ENCODE measurements around the gene RNF146. TPM values are rescaled to one million over a fixed set of nuclear protein-coding genes. Genes with fewer than 3 reads are reported as not detected.

The RNF146 gene
- total RNA-seq, 3 donors from 2014 or later (not counting 1 experiment from before 2014, with no cell fraction given) = 23.0 to 34.8 (median 25.4) TPM

DNA sequence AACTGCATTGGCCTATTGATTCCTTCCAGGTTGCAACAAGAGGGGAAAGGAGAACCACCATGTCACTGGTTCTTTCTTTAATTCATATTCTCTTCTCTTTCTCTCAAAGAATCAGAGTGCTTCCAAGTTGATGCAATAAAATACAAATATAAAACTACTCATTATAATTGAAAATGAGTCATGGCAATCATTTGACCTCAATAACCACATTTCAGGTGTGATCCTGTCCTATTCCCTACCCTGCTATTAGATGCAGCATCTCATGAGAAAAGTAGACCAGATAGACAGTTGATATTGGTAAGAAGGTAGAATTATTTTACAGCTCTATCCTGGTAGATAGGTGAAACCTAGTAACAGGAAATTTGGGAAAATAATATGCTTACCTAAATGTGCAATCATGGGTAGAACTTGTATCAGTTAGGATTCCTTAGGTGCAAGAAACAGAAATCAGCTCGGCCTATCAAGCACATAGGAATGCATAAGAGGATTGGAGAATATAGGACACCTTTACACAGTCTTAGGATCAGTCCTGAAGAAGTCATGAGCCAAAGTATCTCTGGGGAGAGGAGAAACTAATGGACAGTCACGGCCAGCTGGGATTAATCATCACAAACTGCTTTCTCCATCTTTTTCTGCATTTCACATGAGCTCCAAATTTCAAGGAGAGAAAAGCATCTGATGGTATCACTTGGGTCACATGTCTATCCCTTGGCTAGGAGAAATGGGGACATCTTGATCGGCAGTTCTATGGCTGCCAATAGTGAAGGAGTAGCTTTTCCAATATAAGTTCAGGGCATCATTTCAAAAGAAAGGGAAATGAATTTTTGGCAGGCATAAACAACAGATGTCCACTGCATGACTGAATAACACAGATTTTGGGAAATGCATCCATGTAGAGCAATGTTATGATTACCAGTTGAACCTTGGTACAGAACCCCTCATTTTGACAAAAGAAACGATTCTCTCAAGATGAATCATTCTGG, 19.3 kb upstream of the RNF146 start:
- peaks cover 6 to 24% of the 10 kb centered on the region in 2 donors for H3K27me3 Mint-ChIP-seq (ENCODE audit: low read depth in 2 of 2)
- no peak overlapping the region for H3K4me3 Mint-ChIP-seq
- intact Hi-C loops (cut with micrococcal nuclease) = no loop called here
- 69% methylated on average over 4 of the region's 4 CpGs for WGBS (ENCODE audit: insufficient coverage)
- no peaks in the 10 kb centered on the region for H3K36me3 ChIP-seq (ENCODE audit: control insufficient read depth, insufficient read depth, low read length)
- H3K27ac Mint-ChIP-seq = no peak overlapping the region
- peaks cover 2% of the 10 kb centered on the region for H3K27me3 ChIP-seq (ENCODE audit: control insufficient read depth, insufficient read depth, low read length)
- no peak for DNase-seq
- no peaks in the 10 kb centered on the region for H3K36me3 Mint-ChIP-seq
- TF ChIP-seq, protein P1, sequence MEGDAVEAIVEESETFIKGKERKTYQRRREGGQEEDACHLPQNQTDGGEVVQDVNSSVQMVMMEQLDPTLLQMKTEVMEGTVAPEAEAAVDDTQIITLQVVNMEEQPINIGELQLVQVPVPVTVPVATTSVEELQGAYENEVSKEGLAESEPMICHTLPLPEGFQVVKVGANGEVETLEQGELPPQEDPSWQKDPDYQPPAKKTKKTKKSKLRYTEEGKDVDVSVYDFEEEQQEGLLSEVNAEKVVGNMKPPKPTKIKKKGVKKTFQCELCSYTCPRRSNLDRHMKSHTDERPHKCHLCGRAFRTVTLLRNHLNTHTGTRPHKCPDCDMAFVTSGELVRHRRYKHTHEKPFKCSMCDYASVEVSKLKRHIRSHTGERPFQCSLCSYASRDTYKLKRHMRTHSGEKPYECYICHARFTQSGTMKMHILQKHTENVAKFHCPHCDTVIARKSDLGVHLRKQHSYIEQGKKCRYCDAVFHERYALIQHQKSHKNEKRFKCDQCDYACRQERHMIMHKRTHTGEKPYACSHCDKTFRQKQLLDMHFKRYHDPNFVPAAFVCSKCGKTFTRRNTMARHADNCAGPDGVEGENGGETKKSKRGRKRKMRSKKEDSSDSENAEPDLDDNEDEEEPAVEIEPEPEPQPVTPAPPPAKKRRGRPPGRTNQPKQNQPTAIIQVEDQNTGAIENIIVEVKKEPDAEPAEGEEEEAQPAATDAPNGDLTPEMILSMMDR (IDR thresholded peaks at IDR 0.05) = no peak
- no peak overlapping the region for H3K27ac ChIP-seq (ENCODE audit: low read length)
- no peak for ATAC-seq
- H3K9me3 Mint-ChIP-seq = no peaks in the 10 kb centered on the region
- H3K4me1 Mint-ChIP-seq = no peaks in the 10 kb centered on the region
- H3K4me1 ChIP-seq (ENCODE audit: control insufficient read depth, insufficient read depth, low read length) = no peaks in the 10 kb centered on the region
- no peaks in the 10 kb centered on the region for H3K9me3 ChIP-seq (ENCODE audit: control insufficient read depth, insufficient read depth, low read length)
- no peak overlapping the region for H3K4me3 ChIP-seq (ENCODE audit: low read length)

DNA sequence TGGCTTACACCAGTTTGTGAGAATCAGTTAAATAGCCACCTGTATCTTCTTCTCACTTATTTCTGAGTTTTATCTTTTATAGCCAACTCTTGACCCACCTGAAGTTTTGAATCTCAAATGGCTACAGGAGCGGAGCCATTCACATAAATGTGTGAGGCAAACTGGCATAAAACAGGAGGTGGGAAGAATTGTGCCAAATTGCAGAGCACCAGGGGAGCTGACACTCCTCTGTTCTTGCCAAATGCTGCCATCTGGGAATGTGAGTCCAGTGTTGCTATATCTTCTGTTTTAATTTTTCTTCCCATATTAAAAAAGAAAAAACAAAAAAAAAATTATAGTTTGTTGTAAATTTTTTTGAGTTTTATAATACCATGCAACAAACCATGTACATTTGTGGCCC, 17.0 kb upstream of the RNF146 start:
- WGBS (ENCODE audit: insufficient coverage) = 87% methylated on average over 1 of the region's 1 CpG
- Histone ChIP-seq H3K27ac (ENCODE audit: low read length) (no peak overlapping the region), H3K4me3 (ENCODE audit: low read length) (no peak overlapping the region), H3K27me3 (ENCODE audit: control insufficient read depth, insufficient read depth, low read length) (no peaks in the 10 kb centered on the region), H3K4me1 (ENCODE audit: control insufficient read depth, insufficient read depth, low read length) (no peaks in the 10 kb centered on the region), H3K9me3 (ENCODE audit: control insufficient read depth, insufficient read depth, low read length) (no peaks in the 10 kb centered on the region), H3K36me3 (ENCODE audit: control insufficient read depth, insufficient read depth, low read length) (no peaks in the 10 kb centered on the region)
- ATAC-seq (no peak), DNase-seq (no peak)
- intact Hi-C loops (cut with micrococcal nuclease) = no loop called here
- Mint-ChIP-seq H3K9me3 (no peaks in the 10 kb centered on the region), H3K36me3 (no peaks in the 10 kb centered on the region), H3K4me1 (no peaks in the 10 kb centered on the region), H3K4me3 (no peak overlapping the region), H3K27ac (no peak overlapping the region), H3K27me3 (ENCODE audit: low read depth in 2 of 2) (peaks cover 3 to 32% of the 10 kb centered on the region in 2 donors)
- TF ChIP-seq, protein P1 (IDR thresholded peaks at IDR 0.05) = no peak

DNA sequence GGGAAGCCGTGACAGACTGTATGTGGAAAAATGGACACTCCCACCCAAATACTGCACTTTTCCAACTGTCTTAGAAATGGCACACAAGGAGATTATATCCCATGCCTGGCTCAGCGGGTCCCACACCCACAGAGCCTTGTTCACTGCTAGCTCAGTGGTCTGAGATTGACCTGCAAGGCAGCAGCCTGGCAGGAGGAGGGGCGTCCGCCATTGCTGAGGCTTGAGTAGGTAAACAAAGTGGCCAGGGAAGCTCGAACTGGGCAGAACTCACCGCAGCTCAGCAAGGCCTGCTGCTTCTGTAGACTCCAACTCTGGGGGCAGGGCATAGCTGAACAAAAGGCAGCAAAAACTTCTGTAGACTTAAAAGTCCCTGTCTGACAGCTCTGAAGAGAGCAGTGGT, 11.4 kb upstream of the RNF146 start:
- no peaks in the 10 kb centered on the region for H3K4me1 Mint-ChIP-seq
- TF ChIP-seq, protein P1 (IDR thresholded peaks at IDR 0.05) = no peak
- intact Hi-C loops (cut with micrococcal nuclease) = no loop called here
- no peak for ATAC-seq
- no peak for DNase-seq
- no peaks in the 10 kb centered on the region for H3K4me1 ChIP-seq (ENCODE audit: control insufficient read depth, insufficient read depth, low read length)
- no peak overlapping the region for H3K27ac ChIP-seq (ENCODE audit: low read length)
- H3K4me3 ChIP-seq (ENCODE audit: low read length) = no peak overlapping the region
- H3K9me3 ChIP-seq (ENCODE audit: control insufficient read depth, insufficient read depth, low read length) = no peaks in the 10 kb centered on the region
- no peaks in the 10 kb centered on the region for H3K36me3 Mint-ChIP-seq
- no peaks in the 10 kb centered on the region for H3K27me3 ChIP-seq (ENCODE audit: control insufficient read depth, insufficient read depth, low read length)
- 92% methylated on average over 6 of the region's 6 CpGs for WGBS (ENCODE audit: insufficient coverage)
- no peaks in the 10 kb centered on the region for H3K9me3 Mint-ChIP-seq
- no peak overlapping the region for H3K4me3 Mint-ChIP-seq
- H3K27ac Mint-ChIP-seq = no peak overlapping the region
- H3K27me3 Mint-ChIP-seq (ENCODE audit: low read depth in 2 of 2) = peaks cover 14 to 25% of the 10 kb centered on the region in 2 donors
- no peaks in the 10 kb centered on the region for H3K36me3 ChIP-seq (ENCODE audit: control insufficient read depth, insufficient read depth, low read length)
